Measurements from ENCODE around the gene TLCD3B. TPM values are rescaled to one million over a fixed set of nuclear protein-coding genes. Genes with fewer than 3 reads are reported as not detected.

The TLCD3B gene
- total RNA-seq, 1 donor from 2014 or later: not detected

DNA sequence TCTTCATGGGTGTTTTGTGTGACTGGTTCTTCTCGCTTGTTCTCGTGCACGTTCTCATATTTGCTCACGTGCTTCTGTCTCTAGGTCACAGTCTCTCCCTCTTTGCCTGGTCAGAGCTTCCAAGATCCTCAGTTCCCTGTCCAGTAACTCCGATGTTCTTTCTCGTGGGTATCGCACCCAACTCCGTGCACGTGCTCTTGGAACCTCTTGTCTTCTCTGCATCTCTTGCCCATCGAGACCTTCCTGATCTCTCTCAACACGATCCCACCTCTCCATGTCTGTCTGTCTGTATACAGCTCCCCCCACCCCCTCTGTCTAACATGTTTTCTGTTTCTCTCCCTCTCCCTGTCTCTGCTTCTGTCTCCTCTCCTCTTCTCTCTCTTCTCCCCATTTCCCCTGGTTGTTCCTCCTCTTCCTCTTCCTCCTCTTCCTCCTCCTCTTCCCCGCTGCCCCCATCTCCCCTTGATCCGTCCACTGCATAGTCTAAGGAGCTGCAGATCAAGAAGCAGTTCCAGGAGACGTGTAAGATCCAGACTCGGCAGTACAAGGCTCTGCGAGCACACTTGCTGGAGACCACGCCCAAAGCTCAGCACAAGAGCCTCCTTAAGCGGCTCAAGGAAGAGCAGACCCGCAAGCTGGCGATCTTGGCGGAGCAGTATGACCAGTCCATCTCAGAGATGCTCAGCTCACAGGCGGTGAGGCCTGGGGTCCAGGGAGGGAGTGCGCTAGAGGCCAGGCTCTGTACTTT, 41.8 kb downstream of the TLCD3B start:
- DNase-seq (ENCODE audit: low spot score): no peak

DNA sequence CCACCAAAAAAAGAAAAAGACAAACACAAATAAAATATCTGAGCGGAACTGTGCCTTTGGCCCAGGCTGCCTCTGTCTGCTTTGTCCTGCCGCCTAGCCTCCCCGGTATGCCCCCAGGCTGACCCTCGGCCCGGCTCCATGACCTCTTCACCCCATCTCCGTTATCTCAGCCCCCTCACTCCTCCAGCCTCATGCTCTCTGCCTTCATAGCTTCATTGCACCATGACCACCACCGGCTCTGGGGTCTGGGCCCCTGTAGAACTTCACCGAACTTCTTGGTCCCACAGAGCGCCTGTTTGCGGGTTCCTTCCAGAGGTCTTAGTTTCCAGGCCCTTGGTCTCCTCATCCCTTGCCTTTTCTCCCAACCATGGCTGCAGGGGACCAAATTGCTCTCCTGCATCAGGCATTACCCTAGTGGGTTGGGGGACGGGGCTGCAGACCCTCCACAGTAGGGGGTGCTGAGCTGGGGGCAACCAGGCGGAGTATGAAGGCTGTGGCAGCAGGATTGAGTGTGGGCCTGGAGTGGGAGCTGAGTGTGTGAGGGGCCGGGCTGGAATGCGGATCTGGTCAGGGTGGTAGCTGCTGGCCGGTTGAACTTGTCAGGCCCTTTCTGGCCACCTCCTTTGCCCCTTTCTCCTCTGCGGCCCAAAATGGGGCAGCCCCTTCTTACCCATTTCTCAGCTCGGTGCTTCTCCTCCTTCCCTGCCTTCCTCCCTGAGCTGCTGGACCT, 42.6 kb downstream of the TLCD3B start:
- DNase-seq (ENCODE audit: low spot score): no peak

DNA sequence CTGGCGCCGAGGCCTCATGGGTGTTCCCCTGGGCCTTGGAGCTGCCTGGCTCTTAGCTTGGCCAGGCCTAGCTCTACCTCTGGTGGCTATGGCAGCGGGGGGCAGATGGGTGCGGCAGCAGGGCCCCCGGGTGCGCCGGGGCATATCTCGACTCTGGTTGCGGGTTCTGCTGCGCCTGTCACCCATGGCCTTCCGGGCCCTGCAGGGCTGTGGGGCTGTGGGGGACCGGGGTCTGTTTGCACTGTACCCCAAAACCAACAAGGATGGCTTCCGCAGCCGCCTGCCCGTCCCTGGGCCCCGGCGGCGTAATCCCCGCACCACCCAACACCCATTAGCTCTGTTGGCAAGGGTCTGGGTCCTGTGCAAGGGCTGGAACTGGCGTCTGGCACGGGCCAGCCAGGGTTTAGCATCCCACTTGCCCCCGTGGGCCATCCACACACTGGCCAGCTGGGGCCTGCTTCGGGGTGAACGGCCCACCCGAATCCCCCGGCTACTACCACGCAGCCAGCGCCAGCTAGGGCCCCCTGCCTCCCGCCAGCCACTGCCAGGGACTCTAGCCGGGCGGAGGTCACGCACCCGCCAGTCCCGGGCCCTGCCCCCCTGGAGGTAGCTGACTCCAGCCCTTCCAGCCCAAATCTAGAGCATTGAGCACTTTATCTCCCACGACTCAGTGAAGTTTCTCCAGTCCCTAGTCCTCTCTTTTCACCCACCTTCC, 43.5 kb downstream of the TLCD3B start:
- DNase-seq (ENCODE audit: low spot score): no peak

DNA sequence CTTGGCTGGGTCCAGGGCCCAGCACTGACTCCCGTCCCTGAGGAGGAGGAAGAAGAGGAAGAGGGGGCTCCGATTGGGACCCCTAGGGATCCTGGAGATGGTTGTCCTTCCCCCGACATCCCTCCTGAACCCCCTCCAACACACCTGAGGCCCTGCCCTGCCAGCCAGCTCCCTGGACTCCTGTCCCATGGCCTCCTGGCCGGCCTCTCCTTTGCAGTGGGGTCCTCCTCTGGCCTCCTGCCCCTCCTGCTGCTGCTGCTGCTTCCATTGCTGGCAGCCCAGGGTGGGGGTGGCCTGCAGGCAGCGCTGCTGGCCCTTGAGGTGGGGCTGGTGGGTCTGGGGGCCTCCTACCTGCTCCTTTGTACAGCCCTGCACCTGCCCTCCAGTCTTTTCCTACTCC, 44.1 kb downstream of the TLCD3B start:
- DNase-seq (ENCODE audit: low spot score): no peak

DNA sequence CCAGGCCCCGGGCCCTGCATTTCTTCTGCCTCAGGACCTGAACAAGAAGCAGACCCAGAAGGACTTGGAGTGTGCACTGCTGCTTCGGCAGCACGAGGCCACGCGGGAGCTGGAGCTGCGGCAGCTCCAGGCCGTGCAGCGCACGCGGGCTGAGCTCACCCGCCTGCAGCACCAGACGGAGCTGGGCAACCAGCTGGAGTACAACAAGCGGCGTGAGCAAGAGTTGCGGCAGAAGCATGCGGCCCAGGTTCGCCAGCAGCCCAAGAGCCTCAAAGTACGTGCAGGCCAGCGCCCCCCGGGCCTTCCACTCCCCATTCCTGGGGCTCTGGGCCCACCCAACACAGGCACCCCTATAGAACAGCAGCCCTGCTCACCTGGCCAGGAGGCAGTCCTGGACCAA, 44.8 kb downstream of the TLCD3B start:
- no peak for DNase-seq (ENCODE audit: low spot score)

DNA sequence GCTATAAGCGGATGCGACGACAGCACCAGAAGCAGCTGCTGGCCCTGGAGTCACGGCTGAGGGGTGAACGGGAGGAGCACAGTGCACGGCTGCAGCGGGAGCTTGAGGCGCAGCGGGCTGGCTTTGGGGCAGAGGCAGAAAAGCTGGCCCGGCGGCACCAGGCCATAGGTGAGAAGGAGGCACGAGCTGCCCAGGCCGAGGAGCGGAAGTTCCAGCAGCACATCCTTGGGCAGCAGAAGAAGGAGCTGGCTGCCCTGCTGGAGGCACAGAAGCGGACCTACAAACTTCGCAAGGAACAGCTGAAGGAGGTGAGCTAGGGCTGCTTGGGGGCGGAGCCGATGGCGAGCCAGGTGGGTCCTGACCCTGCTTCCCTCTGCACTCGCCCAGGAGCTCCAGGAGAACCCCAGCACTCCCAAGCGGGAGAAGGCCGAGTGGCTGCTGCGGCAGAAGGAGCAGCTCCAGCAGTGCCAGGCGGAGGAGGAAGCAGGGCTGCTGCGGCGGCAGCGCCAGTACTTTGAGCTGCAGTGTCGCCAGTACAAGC, 45.7 kb downstream of the TLCD3B start:
- DNase-seq (ENCODE audit: low spot score): no peak

DNA sequence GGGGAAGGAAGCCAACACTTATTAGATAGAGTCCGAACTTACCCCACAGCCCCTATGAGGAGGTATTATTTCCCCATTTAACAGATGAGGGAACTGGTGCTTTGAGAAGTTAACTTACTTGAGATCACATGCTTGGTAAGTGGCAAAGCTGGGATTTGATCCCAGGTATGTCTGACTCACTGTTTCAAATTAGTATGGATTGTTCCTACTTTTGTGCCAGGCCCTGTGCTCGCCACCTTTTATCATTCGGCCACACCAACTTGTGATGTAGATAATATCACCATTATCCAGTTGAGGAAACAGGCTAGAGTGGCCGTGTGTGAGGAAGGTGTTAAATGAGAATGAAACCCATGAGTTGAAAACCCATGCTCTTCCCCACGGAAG, 46.3 kb downstream of the TLCD3B start:
- no peak for DNase-seq (ENCODE audit: low spot score)

DNA sequence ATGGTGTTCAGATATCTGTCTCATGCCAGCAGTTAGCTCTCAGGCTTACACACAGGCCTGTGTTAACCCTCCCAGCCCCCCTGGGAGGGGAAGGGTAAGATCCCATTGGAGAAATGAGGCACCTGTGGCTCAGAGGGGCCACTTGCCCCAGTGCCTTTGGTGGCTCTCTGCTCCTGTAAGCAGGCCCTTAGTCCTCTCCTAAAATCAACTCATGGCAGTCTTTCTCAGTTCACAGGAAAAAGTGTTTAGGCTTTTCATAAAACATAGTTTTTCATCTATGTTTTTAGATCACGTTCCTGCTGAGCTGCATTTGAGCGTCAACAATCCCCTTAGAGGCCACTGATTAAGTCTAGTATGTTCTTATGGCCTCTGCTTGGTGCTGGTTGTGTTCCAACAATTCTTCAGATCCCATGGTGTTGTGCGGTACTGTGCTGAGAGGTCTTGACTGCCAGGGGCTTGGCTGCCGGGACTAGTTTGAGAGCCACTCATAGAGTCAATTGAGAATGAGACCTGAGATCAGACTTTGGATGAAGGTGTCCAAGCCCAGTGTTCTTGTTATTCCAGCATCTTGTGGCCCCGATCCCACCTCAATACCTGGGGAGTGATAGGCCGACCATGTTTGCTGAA, 46.8 kb downstream of the TLCD3B start:
- no peak for DNase-seq (ENCODE audit: low spot score)

DNA sequence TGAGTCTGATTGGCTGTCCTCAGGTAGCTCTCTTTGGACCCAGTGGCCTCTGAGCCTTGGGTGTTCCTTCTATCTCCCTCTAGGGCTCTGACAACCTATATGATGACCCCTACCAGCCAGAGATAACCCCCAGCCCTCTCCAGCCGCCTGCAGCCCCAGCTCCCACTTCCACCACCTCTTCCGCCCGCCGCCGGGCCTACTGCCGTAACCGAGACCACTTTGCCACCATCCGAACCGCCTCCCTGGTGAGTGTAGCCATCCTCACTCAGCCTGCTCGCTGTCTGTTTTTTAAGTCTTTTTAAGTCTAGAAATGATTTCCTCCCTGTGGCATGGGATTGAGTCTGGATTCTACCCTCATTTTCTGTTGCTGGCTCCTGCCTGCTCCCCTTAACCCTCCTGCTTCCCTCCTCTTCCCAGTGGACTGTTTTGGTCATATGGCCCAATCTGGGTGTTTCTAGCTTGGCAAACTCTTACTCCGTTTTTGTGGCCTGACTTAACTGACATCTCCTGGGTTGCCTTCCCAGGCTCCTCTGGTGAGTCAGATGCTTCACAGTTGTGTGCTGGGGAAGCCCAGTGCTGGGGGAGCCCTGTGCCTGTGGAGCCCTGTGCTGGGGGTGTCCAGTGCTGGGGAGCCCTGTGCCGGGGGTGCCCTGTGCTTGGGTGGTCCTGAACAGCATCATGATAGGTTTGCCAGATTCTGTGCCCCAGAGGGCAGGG, 47.5 kb downstream of the TLCD3B start:
- DNase-seq (ENCODE audit: low spot score): no peak

DNA sequence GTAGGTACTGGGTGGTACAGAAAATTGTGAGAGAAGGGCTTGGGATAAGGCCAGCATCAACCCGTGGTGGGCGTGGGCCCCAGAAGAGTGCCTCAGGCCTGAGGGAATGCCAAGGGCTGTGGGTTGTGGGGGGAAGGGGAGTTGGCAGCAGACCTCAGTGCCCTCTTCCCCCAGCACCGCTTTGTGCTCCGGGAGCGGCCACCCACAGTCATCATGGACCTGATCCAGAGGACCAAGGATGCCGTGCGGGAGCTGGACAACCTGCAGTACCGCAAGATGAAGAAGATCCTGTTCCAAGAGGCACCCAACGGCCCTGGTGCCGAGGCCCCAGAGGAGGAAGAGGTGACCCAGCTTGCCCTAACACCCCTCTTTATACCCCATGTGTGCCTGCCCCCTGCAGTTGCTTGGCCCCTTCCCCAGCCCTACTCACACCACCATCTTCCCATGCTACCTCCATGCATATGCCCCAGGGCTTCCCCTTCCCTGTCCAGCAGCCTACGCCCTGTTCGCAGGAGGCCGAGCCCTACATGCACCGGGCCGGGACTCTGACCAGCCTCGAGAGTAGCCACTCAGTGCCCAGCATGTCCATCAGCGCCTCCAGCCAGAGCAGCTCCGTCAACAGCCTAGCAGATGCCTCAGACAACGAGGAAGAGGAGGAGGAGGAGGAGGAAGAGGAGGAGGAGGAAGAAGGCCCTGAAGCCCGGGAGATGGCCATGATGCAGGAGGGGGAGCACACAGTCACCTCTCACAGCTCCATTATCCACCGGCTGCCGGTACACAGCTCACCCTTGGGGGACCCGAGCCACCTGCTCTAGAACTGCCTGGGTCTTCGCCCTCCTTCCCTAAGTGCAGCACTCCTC, 48.3 kb downstream of the TLCD3B start:
- DNase-seq (ENCODE audit: low spot score): no peak

DNA sequence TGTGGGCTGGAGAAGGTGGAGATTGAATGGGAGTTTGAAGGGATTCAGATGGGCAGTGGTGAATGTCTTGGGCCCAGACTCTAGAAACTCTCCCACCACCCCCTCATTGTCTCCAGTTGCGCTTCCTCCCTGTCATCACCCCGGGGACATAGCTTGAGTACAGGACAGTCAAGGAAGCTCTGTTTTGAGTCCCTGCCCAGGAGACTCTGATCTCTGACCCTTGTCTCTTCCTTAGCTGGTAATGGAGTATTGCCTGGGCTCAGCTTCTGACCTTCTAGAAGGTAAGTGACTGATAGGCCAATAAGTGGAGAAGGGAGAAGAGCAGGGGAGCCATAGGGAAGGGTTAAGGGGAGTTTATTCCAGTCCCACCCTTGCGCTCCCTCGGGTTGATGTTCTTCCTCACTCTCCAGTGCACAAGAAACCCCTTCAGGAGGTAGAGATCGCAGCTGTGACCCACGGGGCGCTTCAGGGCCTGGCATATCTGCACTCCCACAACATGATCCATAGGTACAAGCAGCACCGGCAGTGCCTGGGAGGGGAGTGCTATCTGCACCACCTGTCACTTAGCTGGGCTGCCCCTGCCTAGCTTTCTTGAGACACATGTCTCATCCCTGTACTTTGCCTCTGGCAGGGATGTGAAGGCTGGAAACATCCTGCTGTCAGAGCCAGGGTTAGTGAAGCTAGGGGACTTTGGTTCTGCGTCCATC, 52.4 kb downstream of the TLCD3B start:
- DNase-seq (ENCODE audit: low spot score): no peak

DNA sequence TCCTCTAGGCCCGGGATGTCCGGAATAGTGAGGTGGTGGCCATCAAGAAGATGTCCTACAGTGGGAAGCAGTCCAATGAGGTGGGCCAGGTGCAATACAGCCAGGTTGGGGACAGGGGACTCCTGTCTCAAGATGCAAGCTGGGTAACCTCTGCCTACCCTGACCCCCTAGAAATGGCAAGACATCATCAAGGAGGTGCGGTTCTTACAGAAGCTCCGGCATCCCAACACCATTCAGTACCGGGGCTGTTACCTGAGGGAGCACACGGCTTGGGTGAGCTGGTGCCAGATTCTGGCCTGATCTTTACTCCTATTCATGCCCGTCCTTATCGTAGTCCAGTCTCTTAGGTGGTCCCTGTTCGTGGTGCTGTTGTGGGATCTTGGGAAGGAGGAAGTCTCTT, 53.0 kb downstream of the TLCD3B start:
- DNase-seq (ENCODE audit: low spot score): no peak

DNA sequence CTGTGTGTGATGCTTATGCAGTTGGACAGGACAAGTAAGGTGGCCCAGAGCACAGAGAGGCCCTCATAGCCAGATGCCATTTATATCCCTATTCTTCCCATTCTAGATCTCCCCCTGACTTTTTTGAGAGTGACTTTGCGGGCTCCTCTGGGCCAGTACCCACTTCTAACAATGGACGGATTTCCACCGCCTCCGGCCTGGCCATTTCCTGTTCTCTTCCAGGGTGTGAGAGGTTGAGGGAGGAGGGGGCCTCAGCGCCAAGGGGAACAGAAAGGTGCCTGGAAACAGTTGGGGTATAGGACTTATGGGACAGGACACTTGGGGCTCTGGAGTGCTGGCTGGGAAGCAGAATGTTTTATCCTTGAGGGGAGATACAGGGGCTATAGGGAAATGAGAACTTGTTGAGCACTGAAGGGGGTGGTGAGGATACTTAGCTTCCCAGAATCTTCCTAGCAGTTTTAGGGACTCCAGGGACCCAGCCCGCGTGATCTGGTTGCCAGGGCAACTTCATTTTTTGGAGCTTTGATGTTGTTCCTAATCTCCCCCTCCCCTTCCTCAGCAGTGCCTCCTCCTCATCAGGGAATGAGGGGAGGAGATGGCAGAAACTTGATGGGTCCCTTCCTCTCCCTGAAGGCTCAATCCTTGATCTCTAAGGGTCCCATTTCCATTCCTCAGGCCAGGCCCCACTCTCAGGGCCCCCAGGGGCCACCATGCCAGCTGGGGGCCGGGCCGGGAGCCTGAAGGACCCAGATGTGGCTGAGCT, 53.8 kb downstream of the TLCD3B start:
- DNase-seq (ENCODE audit: low spot score): no peak

DNA sequence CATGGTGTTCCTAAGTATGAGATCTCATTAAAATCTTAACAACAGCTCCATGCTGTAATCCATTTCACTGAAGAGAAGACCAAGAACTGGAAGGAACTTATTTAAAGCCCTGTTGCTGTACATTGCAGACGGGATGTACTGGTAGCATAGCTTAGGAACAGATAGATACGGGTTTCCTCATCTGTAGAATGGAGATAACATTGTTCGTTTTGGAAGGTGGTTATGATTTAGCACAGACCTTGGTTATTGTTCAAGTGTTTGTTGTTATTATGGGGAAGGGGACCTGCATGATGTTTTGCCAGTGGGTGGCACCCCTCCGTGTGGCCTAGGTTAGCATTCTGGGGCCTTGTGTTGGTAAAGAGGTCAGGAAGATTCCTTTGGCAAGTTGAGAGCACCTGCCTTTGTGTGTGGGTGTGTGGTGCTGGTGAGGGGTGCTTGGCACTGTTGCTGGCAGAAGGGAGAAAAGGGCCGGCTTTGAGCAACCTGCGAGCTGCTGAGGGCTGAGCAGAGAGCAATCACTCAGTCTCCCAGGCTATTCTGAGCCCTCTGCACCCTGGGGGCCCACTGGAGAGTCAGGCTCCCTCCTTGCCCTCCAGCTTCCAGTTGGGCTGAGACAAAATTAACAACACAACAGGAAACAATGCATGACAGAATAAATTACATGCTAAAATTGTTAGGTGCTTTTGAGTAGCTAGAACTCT, 55.1 kb downstream of the TLCD3B start:
- no peak for DNase-seq (ENCODE audit: low spot score)

DNA sequence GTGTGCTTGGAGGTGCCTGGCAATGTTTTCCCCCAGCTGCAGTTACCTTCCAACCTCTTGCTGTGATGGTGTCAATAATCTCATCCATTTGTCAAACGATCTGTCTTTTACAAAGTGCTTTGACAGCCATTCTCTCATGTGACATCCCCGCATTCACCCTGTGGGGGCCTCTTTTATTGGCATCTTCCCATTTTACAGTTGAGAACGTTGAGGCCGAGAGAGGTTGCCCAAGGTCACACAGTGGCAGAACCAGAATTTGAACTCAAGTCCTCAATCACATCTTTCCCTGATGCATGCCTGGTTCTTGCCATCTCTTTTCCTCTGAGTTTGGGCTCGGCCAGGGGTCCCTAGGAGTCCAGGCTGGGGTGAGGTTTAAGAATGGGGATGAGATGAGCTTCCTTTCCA, 55.9 kb downstream of the TLCD3B start:
- DNase-seq (ENCODE audit: low spot score): no peak

Measured in ureter (tissue), 1 donor.